Spleen (tissue), 7 donors: ENCODE data around the gene FOXO3.

ENCODE experiments used
- CTCF ChIP-seq, 11 experiments: fragments of 200-600 bp in 7 of 11; fragments of 450-650 bp in 4 of 11; sonication (generic) in 4 of 11; IDR thresholded peaks in 8 of 11; conservative IDR thresholded peaks in 3 of 11; 1 replicate in 7 of 11; 2 replicates in 4 of 11; pipeline versions ENCODE4 v1.4.0 to v1.8.0; 2016 to 2021; ENCODE audit warnings: antibody characterized with exemption in 11 of 11, inconsistent platforms in 4 of 11, mild to moderate bottlenecking in 1 of 11
- POLR2AphosphoS5 ChIP-seq, 3 donors: sonication (generic); formaldehyde crosslinking; IDR thresholded peaks; one replicate each; pipeline ENCODE4 v1.5.1; 2017; ENCODE audit warnings: antibody characterized with exemption in 3 of 3
- donor health status: DM: no; HTN: no; CAD: no; lungs with moderate emphysema.
- donor health status: DM: no; HTN: no; CAD: no.
- donor health status: DM: no; HTN: no; CAD: no.

DNA sequence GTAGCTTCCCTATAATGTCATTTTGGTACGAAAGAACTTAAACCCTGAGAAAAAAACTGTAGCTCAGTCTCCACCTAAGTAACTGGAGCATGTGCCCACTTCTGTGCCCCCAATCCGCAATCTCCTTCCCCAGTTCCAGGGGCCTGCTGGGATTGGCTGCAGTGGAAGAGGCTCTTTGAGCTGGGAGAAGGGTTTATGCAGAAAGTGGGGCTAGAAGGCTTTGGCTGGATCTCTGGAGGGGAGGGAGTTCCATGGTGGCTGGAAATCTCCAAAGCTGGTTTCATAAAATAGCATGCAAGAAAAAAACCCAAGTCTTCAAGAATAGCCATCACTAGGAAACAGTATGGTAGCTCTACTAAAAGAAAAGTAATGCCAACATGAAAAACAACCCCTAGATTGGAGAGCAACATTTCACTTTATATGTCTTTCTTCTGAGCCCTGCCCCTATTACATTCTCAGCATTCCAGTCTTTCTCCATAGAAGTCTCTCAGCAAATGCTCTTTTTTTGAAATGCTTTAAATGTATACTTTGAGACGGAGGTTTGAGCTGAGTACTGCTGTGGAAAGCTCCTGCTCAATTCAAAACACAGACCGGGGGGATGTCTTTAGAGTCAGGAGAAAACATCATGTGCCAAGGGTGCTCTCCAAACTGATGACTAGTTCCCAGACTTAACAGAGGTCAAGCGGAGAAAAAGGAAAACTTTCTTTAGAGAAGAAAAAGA is 36.0 kb upstream of the FOXO3 start:
- no peak for TF ChIP-seq CTCF (IDR thresholded peaks at IDR 0.05 in 8 of 11, conservative IDR thresholded peaks at IDR 0.05 in 3 of 11)
- no peak for TF ChIP-seq POLR2AphosphoS5 (IDR thresholded peaks at IDR 0.05)
